HG03571 (cell line): ENCODE measurements around the gene YIF1A.
"Not testable (repeated sequence)": the region's sequence is repeated elsewhere in the genome, so short reads cannot be mapped to it uniquely, and the experiment has no call there.

Source experiments
- ATAC-seq: cut with Tn5 transposase; IDR thresholded peaks from one replicate; pipeline ENCODE4 v1.9.1; 2021; ENCODE audit not compliant: unreplicated experiment

YIF1A gene

DNA sequence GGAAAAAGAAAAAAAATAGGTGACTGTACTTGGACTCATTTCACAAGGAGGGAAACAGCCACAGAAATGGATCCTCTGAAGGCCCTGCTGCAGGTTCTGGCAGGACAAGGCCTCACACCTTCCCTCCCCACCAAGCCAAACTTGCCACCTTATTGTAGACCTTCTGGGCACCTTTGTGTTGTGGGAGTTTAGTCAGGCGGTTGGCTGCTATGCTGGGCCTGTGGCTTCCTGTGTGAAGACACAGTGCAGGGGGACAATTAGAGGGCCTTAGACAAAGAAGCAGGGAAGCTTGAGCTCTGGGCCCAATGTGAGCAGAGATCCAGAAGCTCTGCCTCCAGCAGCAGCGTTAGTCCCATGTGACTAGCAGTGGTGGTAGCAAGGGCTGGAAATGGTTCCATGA lies 16.3 kb downstream of the YIF1A start:
- no peak for ATAC-seq

DNA sequence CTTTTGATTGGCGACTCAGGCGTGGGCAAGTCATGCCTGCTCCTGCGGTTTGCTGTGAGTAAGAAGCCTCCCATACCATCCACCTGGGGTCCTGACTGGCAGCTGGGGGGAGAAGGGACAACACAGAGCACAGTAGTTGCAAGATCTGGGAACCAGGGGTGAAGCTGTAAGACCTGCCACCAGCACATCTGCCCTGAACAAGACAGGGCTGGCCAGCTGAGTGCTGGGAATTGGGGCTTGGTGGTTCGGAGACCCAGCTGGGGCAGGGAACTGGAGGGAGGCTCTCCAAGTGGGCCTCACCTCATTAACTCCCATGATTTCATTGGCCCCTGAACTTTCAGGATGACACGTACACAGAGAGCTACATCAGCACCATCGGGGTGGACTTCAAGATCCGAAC lies 17.1 kb downstream of the YIF1A start:
- no peak for ATAC-seq

DNA sequence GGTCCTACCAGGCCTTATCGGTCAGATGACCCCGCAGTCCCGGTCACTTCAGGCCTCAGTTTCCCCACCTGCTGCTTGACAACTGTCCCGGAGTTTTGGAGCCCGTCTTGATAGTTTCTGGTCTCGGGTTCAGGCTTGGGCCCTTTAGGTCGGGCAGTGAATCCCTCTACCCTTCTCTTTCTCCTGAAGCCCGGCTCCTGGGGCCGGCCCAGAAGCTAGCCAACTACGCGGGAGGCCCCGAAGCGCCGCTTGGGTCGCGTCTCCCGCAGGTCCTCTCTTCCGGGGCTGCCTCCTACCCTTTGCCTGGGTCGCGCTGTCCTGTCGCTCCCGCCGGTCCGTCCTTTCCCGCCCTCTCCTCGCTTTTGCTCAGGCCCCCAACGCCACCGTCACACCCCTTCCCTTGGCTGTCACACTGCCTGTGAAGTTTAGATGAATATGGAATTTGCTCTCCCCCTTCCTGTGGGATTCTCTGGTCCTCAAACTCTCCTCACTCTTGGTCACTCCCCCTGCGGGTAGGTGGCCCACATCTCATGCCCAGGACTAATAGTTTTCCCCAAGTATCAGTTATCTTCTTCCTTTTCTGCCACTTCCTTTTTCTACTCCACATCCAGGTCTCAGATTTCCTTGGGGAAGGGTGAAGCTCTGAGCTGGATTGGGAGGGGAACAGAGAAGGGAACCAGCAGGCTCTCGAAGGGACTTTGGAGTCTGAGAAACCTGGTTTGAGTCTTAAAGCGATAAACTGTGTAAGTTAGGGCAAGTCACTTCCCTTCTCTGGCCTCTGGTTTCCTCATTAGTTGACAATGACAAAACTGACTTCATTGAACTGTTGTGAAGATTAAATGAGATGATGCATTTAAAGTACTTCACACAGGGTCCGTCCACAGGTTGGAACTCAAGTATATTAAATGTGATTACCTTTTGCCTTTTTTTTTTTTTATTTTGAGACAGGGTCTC lies 19.7 kb downstream of the YIF1A start:
- ATAC-seq: no peak

DNA sequence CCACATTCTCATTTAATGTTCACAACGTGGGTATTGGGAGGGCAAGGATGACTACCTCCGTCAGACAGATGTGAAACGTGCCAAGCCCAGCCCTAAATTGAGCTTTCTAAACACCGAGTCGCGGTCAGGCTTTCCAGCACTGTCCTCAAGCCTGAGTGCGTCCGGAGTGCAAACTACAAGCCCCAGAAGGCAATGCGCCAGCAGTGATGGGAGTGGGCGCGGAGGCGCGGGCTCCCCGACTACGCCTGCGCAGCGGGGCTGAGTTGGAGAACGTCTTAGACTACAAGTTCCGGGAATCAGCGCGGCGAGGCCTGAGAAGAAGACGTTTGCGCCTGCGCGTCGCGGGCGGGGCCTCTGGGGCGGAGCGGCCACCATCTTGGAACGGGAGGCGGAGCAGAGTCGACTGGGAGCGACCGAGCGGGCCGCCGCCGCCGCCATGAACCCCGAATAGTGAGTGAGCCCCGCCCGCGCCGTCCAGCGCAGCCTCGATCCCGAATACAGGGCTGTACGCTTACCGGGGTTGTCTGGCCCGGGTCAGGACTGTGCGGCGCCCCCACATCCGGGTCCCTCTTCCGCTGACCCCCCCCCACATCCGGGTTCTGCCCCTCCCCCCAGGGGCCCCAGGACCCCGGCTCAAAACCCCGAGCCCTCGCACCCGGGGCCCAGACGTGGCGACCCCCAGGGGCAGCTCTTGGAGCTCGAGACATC lies 20.5 kb downstream of the YIF1A start, which contains the start of gene RAB1B:
TSS of gene RAB1B (plus strand) at position 396 of the 708 bp plus-strand sequence. CDS start at position 437, 41 bp downstream.
- peak; percentile 72 for ATAC-seq

DNA sequence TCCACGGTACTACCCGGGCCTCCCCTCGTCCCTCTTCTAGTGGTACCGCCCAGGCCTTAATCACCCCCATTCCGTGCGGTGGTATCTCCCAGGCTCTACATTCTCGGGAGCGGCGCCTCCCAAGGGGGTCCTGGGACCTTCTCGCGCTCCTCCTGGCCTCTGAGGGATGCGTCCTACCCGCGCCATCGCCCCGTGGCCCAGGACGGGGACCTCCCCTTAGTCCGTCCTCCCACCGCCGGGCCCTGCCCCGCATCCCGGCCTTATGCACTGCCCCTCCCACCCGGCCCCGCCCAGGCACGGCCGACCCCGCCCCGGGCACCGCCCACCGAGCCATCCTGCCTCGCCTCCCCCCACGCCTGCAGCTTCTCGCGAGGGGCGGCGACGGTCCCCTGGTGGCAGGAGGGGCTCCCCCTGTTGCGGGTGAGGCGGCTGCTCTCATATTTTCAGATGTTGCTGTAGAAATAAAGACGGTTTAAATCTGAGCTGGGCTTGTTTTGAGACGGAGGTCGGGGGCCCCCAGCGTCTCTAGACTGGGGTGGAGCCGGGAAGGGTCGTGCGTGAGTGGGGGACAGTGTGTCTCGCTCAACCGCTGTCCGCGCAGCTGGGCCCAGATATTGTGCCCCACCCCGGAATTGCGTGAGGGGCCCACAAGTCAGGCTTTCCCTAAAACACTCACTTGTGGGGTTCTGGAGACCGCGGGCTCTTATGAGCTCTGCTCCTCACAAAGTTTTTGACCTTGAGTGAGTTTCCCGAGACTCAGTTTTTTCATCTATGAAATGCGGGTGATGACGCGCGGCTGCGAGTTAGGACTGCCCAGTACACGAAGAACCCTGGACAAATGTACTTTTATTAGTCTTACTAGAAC lies 21.3 kb downstream of the YIF1A start:
- ATAC-seq: peak; percentile 35

DNA sequence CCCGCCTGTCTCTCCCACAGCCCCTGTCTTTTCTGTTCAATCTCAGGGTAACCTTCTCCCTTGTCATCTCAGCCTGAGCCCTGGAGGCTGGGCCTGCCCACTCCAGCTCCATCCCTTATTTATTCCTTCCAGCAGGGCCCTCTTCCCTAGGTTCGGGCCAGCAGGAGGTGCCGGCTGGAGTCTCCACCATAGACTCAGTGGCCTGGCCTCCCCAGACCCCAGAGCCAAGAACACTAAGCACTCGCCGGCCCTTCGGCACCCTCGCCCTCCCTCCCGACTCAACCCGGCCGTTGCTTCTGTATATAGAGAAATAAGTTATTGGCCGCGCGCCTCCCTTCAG lies 21.9 kb downstream of the YIF1A start:
- ATAC-seq: no peak

- no peak for ATAC-seq
Measured at GRCh38 chr11:66266378-66267038, 22.4 kb downstream of the YIF1A start.

GRCh38 chr11:66265531-66266377 lies 23.2 kb downstream of the YIF1A start:
- no peak for ATAC-seq

GRCh38 chr11:66264914-66265313 lies 24.0 kb downstream of the YIF1A start:
- no peak for ATAC-seq

DNA sequence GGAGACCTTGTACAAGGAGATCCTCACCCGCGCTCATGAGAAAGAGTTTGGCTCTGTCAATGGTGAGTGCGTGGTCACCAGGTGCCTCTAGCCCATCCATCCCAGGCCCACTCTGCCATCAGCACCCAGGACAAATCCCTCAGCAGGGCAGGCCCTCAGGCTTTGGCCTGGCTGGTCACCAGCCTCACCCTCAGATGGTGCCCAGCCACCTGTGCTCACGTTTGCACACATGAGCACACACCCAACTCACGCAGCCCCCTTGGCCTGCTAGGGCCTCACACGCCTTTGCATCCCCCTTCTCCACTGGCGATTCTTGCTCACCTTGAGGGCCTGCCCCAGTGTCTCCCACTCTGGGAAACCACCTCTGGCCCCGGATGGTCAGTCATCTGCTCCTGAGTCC lies 24.6 kb downstream of the YIF1A start:
- no peak for ATAC-seq

- no peak for ATAC-seq
Measured at GRCh38 chr11:66263785-66264184, 25.2 kb downstream of the YIF1A start.

DNA sequence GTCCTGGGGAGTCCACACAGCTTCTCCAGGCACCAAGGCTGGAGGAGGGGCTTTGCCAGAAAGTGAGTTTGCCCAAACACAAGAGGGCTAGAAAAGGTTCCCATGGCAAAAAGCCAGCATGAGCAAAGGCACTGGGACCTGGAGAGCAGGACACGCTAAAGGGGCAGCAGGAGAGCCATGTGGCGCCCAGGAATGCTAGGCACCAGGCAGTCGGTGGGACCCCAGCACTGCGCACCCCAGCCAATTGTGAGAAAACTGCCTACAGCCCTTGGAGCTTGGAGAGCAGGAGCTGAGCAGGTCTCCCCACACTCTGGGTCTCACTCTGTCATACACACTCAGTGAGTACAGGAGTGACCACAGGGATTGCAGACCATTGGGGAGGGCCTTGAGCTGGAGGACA lies 25.7 kb downstream of the YIF1A start:
- no peak for ATAC-seq

GRCh38 chr11:66262696-66263095 lies 26.2 kb downstream of the YIF1A start:
- ATAC-seq: no peak

GRCh38 chr11:66262191-66262590 lies 26.8 kb downstream of the YIF1A start:
- ATAC-seq: no peak

GRCh38 chr11:66261578-66261977 lies 27.4 kb downstream of the YIF1A start:
- ATAC-seq: no peak

- no peak for ATAC-seq
Measured at GRCh38 chr11:66259956-66260355, 29.0 kb downstream of the YIF1A start.

GRCh38 chr11:66259225-66259624 lies 29.7 kb downstream of the YIF1A start:
- ATAC-seq: no peak

GRCh38 chr11:66258473-66258893 lies 30.5 kb downstream of the YIF1A start:
- no peak for ATAC-seq

DNA sequence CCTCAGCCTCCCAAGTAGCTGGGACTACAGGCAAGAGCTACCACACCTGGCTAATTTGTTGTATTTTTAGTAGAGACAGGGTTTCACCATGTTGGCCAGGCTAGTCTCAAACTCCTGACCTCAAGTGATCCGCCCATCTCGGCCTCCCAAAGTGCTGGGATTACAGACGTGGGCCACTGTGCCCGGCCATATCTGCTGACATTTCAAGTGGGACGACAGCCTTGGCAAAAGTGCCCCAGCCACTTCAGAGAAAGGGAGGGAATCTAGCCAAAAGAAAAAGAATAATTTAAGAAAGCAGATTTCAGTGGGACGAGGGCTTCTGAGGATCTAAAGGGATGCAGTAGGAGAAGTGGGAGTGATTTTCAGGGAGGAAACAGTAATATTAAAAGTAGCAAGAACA lies 35.9 kb downstream of the YIF1A start:
- not testable (repeated sequence) for ATAC-seq

DNA sequence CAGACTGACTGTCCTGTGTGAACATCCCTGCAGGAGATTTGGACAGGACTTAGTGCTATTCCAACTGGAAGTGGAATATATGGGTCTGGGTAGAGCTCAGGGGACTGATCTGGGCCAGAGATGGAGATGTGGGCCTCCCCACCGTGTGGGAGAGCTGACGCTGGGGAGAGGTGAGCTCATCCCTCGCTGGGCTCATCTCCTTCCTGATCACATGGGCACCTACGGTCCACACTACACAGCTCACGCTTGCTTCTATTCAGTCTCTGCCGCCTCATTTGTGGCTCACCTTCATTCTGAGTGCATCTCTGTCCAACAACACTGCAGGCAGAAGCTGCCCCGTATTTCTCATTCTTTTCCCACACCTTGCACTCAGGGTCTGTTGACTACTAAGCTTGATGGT lies 37.1 kb downstream of the YIF1A start:
- ATAC-seq: no peak
